PC-9 (cell line): ENCODE data around the gene TIMP3. TPM values are rescaled to one million over a fixed set of nuclear protein-coding genes. Genes with fewer than 3 reads are reported as not detected.

ENCODE experiments used
- BruUV-seq: library from RNA; stranded (reverse); fragments of 400-500 nt; replicated peaks from 2 replicates; lab custom pipeline; 2021; lab: Mats Ljungman, UMichigan
- CTCF ChIA-PET: fragments of 300-600 bp; sonication (Branson Sonifier 250); formaldehyde crosslinking; loops from one replicate; lab custom pipeline; 2022; ENCODE audit warnings: antibody characterized with exemption; lab: Charles Lee
- POLR2A ChIA-PET: fragments of 300-600 bp; sonication (Branson Sonifier 250); formaldehyde crosslinking; loops from one replicate; lab custom pipeline; 2022; ENCODE audit warnings: antibody characterized with exemption; ENCODE audit not compliant: unreplicated experiment; lab: Charles Lee
- DNase-seq, 2 experiments: peaks; one replicate each; pipeline versions ENCODE4 v3.0.0 to v3.0.0-alpha.2; 2015 to 2022; ENCODE audit warnings: mixed read lengths in 1 of 2
- H2AFZ ChIP-seq: fragments of 200-600 bp; sonication (generic); 2 replicates; pipeline ENCODE4 v1.8.1; 2017; ENCODE audit warnings: antibody characterized with exemption
- H3F3A ChIP-seq: fragments of 200-600 bp; sonication (generic); 2 replicates; pipeline ENCODE4 v1.8.1; 2017; ENCODE audit warnings: antibody characterized with exemption, mild to moderate bottlenecking, low read depth; ENCODE audit not compliant: insufficient read depth
- H3K27ac ChIP-seq: fragments of 200-600 bp; sonication (generic); 2 replicates; pipeline ENCODE4 v1.6.1; 2016; ENCODE audit warnings: mixed run types
- H3K27me3 ChIP-seq: fragments of 200-600 bp; sonication (generic); 2 replicates; pipeline ENCODE4 v1.6.1; 2016; ENCODE audit warnings: low read depth, mixed run types; ENCODE audit not compliant: insufficient read depth
- H3K36me3 ChIP-seq: fragments of 200-600 bp; sonication (generic); 2 replicates; pipeline ENCODE4 v1.6.1; 2016; ENCODE audit warnings: low read depth, mixed run types
- H3K4me1 ChIP-seq: fragments of 200-600 bp; sonication (generic); replicated peaks from 2 replicates; pipeline ENCODE4 v1.6.1; 2016; ENCODE audit warnings: mixed run types; ENCODE audit not compliant: insufficient read depth
- H3K4me2 ChIP-seq: fragments of 200-600 bp; sonication (generic); 2 replicates; pipeline ENCODE4 v1.6.1; 2017; ENCODE audit warnings: mixed run types
- H3K4me3 ChIP-seq: fragments of 200-600 bp; sonication (generic); 2 replicates; pipeline ENCODE4 v1.6.1; 2016; ENCODE audit warnings: mixed run types
- H3K79me2 ChIP-seq: fragments of 200-600 bp; sonication (generic); 2 replicates; pipeline ENCODE4 v1.6.1; 2017; ENCODE audit warnings: low read depth, mixed run types
- H3K9me2 ChIP-seq: fragments of 200-600 bp; sonication (generic); 2 replicates; pipeline ENCODE4 v1.8.1; 2017; ENCODE audit warnings: mild to moderate bottlenecking; ENCODE audit not compliant: insufficient read depth
- H3K9me3 ChIP-seq: fragments of 200-600 bp; sonication (generic); 2 replicates; pipeline ENCODE4 v1.8.1; 2016; ENCODE audit warnings: low read depth; ENCODE audit not compliant: insufficient read depth
- H4K20me1 ChIP-seq: fragments of 200-600 bp; sonication (generic); 2 replicates; pipeline ENCODE4 v1.8.1; 2017; ENCODE audit not compliant: insufficient read depth
- CTCF ChIP-seq: fragments of 200-600 bp; sonication (generic); conservative IDR thresholded peaks from 2 replicates; pipeline ENCODE4 v1.6.1; 2017; ENCODE audit warnings: mixed run types, antibody characterized with exemption, mild to moderate bottlenecking, moderate library complexity
- EZH2 ChIP-seq: fragments of 200-600 bp; sonication (generic); IDR thresholded peaks from 2 replicates; pipeline ENCODE4 v1.8.0; 2017; ENCODE audit warnings: antibody characterized with exemption, low read depth
- intact Hi-C: fragments of 100-400 bp; cut with micrococcal nuclease; formaldehyde crosslinking; loops from one replicate; pipeline ENCODE4 v1.10.0; 2022; ENCODE audit not compliant: unreplicated experiment
- total RNA-seq: library from RNA; stranded (reverse); gene quantifications from 2 replicates; pipeline ENCODE4 v1.2.3, GENCODE V29; 2021

Gene TIMP3
- total RNA-seq, 1 experiment from 2014 or later, result 79.8 TPM

- Histone ChIP-seq H2AFZ (no peak overlapping the region), H3K4me2 (no peak overlapping the region), H3F3A (peaks cover 79% of the 10 kb centered on the region; the same call in 1 of the 2 replicates), H3K27me3 (no peaks in the 10 kb centered on the region), H4K20me1 (peaks cover 100% of the 10 kb centered on the region), H3K27ac (no peak overlapping the region), H3K36me3 (peaks cover 60% of the 10 kb centered on the region), H3K9me3 (no peaks in the 10 kb centered on the region), H3K79me2 (peaks cover 96% of the 10 kb centered on the region), H3K4me1 (no peaks in the 10 kb centered on the region), H3K4me3 (no peak overlapping the region), H3K9me2 (no peaks in the 10 kb centered on the region)
- no peak for TF ChIP-seq CTCF
- TF ChIP-seq EZH2, result no peak
- intact Hi-C loops, result no loop called here
- DNase-seq, result no peak
- no TSS peak for BruUV-seq
- CTCF ChIA-PET, result no interaction called here
- POLR2A ChIA-PET, result no interaction called here
Measured at GRCh38 chr22:32841175-32841574, 39.7 kb downstream of the TIMP3 start.

GRCh38 chr22:32842486-32842885 lies 41.0 kb downstream of the TIMP3 start:
- H2AFZ ChIP-seq, result no peak overlapping the region
- ChIA-PET CTCF (no interaction called here), POLR2A (no interaction called here)
- no peak for DNase-seq
- no peaks in the 10 kb centered on the region for H3K9me2 ChIP-seq
- H3K9me3 ChIP-seq, result no peaks in the 10 kb centered on the region
- H3K4me3 ChIP-seq, result no peak overlapping the region
- H3K36me3 ChIP-seq, result peaks cover 68% of the 10 kb centered on the region
- peak overlapping the region; percentile 17; the same call in 1 of the 2 replicates for H3K27ac ChIP-seq
- H3K4me1 ChIP-seq, result no peaks in the 10 kb centered on the region
- no TSS peak for BruUV-seq
- peaks cover 100% of the 10 kb centered on the region for H4K20me1 ChIP-seq
- peaks cover 80% of the 10 kb centered on the region; the same call in 1 of the 2 replicates for H3F3A ChIP-seq
- no peak overlapping the region for H3K4me2 ChIP-seq
- H3K27me3 ChIP-seq, result no peaks in the 10 kb centered on the region
- intact Hi-C loops, result no loop called here
- TF ChIP-seq EZH2 (no peak), CTCF (no peak)
- peaks cover 96% of the 10 kb centered on the region for H3K79me2 ChIP-seq

- H3K79me2 ChIP-seq, result peaks cover 96% of the 10 kb centered on the region
- H3K27ac ChIP-seq, result no peak overlapping the region
- no peaks in the 10 kb centered on the region for H3K9me2 ChIP-seq
- DNase-seq, result no peak
- TF ChIP-seq EZH2 (no peak), CTCF (no peak)
- H3K27me3 ChIP-seq, result no peaks in the 10 kb centered on the region
- no peak overlapping the region for H2AFZ ChIP-seq
- POLR2A ChIA-PET, result no interaction called here
- CTCF ChIA-PET, result no interaction called here
- H4K20me1 ChIP-seq, result peaks cover 100% of the 10 kb centered on the region
- no TSS peak for BruUV-seq
- H3K4me3 ChIP-seq, result no peak overlapping the region
- peaks cover 68% of the 10 kb centered on the region for H3K36me3 ChIP-seq
- H3K4me2 ChIP-seq, result no peak overlapping the region
- H3K4me1 ChIP-seq, result no peaks in the 10 kb centered on the region
- intact Hi-C loops, result no loop called here
- peaks cover 80% of the 10 kb centered on the region for H3F3A ChIP-seq
- H3K9me3 ChIP-seq, result no peaks in the 10 kb centered on the region
Measured at GRCh38 chr22:32843300-32843699, 41.8 kb downstream of the TIMP3 start.
